Small intestine (tissue), 7 donors: ENCODE measurements around the gene LRRC15. TPM values are rescaled to one million over a fixed set of nuclear protein-coding genes. Genes with fewer than 3 reads are reported as not detected.

Experiments
- DNase-seq, 2 donors: peaks; one replicate each; pipeline versions ENCODE4 v3.0.0 to v3.0.0-alpha.2; 2013
- FAIRE-seq: peaks from 2 replicates; lab custom pipeline; 2012; peaks lifted over from hg19 to GRCh38; lab: Jason Lieb, UNC
- H3K27ac ChIP-seq, 3 donors: one replicate each; pipeline ENCODE4 v1.5.1; 2013; ENCODE audit warnings: low read length in 2 of 3, mild to moderate bottlenecking in 2 of 3, control low read depth in 1 of 3, inconsistent platforms in 1 of 3, low read depth in 1 of 3, moderate library complexity in 1 of 3
- H3K27me3 ChIP-seq, 3 donors: one replicate each; pipeline ENCODE4 v1.6.1; 2013; ENCODE audit warnings: low read length in 3 of 3, inconsistent platforms in 1 of 3; ENCODE audit not compliant: control insufficient read depth in 3 of 3, insufficient read depth in 3 of 3
- H3K36me3 ChIP-seq, 3 donors: one replicate each; pipeline ENCODE4 v1.6.1; 2013; ENCODE audit warnings: low read length in 3 of 3, inconsistent platforms in 1 of 3, low read depth in 1 of 3, mild to moderate bottlenecking in 1 of 3, moderate library complexity in 1 of 3; ENCODE audit not compliant: control insufficient read depth in 3 of 3, insufficient read depth in 2 of 3
- H3K4me1 ChIP-seq, 3 donors: one replicate each; pipeline ENCODE4 v1.6.1; 2013; ENCODE audit warnings: low read length in 2 of 3, inconsistent platforms in 1 of 3, low read depth in 1 of 3, mild to moderate bottlenecking in 1 of 3, moderate library complexity in 1 of 3; ENCODE audit not compliant: control insufficient read depth in 3 of 3, insufficient read depth in 2 of 3
- H3K4me3 ChIP-seq, 3 donors: one replicate each; pipeline ENCODE4 v1.5.1; 2013; ENCODE audit warnings: low read length in 3 of 3, control low read depth in 1 of 3, inconsistent platforms in 1 of 3, low read depth in 1 of 3, mild to moderate bottlenecking in 1 of 3, moderate library complexity in 1 of 3
- H3K9me3 ChIP-seq, 2 donors: one replicate each; pipeline ENCODE4 v1.6.1; 2013; ENCODE audit warnings: low read depth in 1 of 2, low read length in 1 of 2; ENCODE audit not compliant: control insufficient read depth in 2 of 2, insufficient read depth in 1 of 2
- WGBS, 3 donors: extraction: QIAGEN DNeasy Blood & Tissue Kit; methylation state at CpG; one replicate each; pipeline ENCODE4 v1.1.7; 2013; 5-methylcytosine and 5-hydroxymethylcytosine counted together
- polyA plus RNA-seq, 4 donors: library from polyadenylated mRNA; stranded (reverse) in 3 of 4; unstranded in 1 of 4; fragments of 200-250 nt in 3 of 4; fragments of 120-200 nt in 1 of 4; gene quantifications; one replicate each; pipeline versions ENCODE4 v1.2.1 to v1.2.3, GENCODE V29; 2013
- donor health status: healthy with polysubstance abuse.
- donor health status: control.
- donor health status: control.
- donor health status: Bipolar disorder and iron deficiency.
- donor health status: healthy.

LRRC15 gene
- polyA plus RNA-seq, 4 donors = 0.01 TPM; not detected in 2

GRCh38 chr3:194392576-194392975 lies 23.0 kb upstream of the LRRC15 start:
- DNase-seq (no peak), FAIRE-seq (no peak)
- WGBS, 3 donors = 94 to 96% (median 95%) methylated on average over 7 of the region's 7 CpGs

GRCh38 chr3:194390835-194391234 lies 21.3 kb upstream of the LRRC15 start:
- Histone ChIP-seq H3K9me3 (no peaks in the 10 kb centered on the region), H3K36me3 (no peaks in the 10 kb centered on the region), H3K4me3 (no peak overlapping the region), H3K27ac (no peak overlapping the region), H3K4me1 (peaks cover 0 to 12% (median 0%) of the 10 kb centered on the region in 3 donors), H3K27me3 (no peaks in the 10 kb centered on the region)
- FAIRE-seq (no peak), DNase-seq (no peak)

More at GRCh38 chr3:194392576-194392975, 23.0 kb upstream of the LRRC15 start:
- no peak overlapping the region for H3K27ac ChIP-seq
- H3K4me3 ChIP-seq = no peak overlapping the region
- H3K27me3 ChIP-seq = peaks cover 0 to 10% (median 0%) of the 10 kb centered on the region in 3 donors
- no peaks in the 10 kb centered on the region for H3K36me3 ChIP-seq
- H3K9me3 ChIP-seq = peaks cover 0 to 2% of the 10 kb centered on the region in 2 donors
- H3K4me1 ChIP-seq = peaks cover 0 to 27% (median 3%) of the 10 kb centered on the region in 3 donors

GRCh38 chr3:194389269-194389668 lies 19.7 kb upstream of the LRRC15 start:
- H3K9me3 ChIP-seq = no peaks in the 10 kb centered on the region
- H3K4me3 ChIP-seq = no peak overlapping the region
- WGBS, 3 donors = 80 to 90% (median 82%) methylated on average over 8 of the region's 8 CpGs
- H3K27me3 ChIP-seq = no peaks in the 10 kb centered on the region
- H3K4me1 ChIP-seq = no peaks in the 10 kb centered on the region
- DNase-seq (no peak), FAIRE-seq (no peak)
- no peak overlapping the region for H3K27ac ChIP-seq
- H3K36me3 ChIP-seq = no peaks in the 10 kb centered on the region

GRCh38 chr3:194387926-194388418 lies 18.4 kb upstream of the LRRC15 start:
- Histone ChIP-seq H3K4me3 (no peak overlapping the region), H3K27ac (no peak overlapping the region), H3K27me3 (no peaks in the 10 kb centered on the region), H3K4me1 (no peaks in the 10 kb centered on the region), H3K9me3 (no peaks in the 10 kb centered on the region), H3K36me3 (no peaks in the 10 kb centered on the region)
- 88 to 95% (median 95%) methylated on average over 8 of the region's 8 CpGs for WGBS, 3 donors
- FAIRE-seq = no peak
- DNase-seq = no peak

GRCh38 chr3:194387276-194387675 lies 17.7 kb upstream of the LRRC15 start:
- no peak overlapping the region for H3K27ac ChIP-seq
- 91 to 97% (median 96%) methylated on average over 6 of the region's 6 CpGs for WGBS, 3 donors

DNA sequence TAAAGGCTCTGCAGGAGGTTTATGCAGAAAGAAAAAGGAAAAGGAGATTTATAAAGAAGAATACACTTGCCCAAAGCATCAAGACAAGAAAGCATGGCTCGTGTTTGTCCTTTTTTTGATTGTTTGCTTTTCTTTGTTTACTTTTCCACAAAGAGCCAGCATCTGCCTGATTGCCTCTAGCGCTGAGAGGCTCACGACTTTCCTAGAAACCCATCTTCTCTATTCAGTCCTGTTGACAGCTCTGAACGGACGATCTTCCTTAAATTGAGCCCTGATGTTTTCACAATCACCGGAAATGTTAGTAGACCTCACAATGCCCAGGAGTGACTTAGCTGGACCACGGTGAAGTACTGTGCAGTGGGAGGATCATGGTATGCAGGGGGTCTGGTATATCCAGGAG lies 17.1 kb upstream of the LRRC15 start:
- DNase-seq = no peak
- no peak for FAIRE-seq
- no peak overlapping the region for H3K27ac ChIP-seq

More at GRCh38 chr3:194387276-194387675, 17.7 kb upstream of the LRRC15 start:
- Histone ChIP-seq H3K36me3 (no peaks in the 10 kb centered on the region), H3K4me1 (no peaks in the 10 kb centered on the region), H3K9me3 (no peaks in the 10 kb centered on the region), H3K4me3 (no peak overlapping the region), H3K27me3 (peaks cover 0 to 3% (median 0%) of the 10 kb centered on the region in 3 donors)
- FAIRE-seq = no peak
- DNase-seq = no peak

DNA sequence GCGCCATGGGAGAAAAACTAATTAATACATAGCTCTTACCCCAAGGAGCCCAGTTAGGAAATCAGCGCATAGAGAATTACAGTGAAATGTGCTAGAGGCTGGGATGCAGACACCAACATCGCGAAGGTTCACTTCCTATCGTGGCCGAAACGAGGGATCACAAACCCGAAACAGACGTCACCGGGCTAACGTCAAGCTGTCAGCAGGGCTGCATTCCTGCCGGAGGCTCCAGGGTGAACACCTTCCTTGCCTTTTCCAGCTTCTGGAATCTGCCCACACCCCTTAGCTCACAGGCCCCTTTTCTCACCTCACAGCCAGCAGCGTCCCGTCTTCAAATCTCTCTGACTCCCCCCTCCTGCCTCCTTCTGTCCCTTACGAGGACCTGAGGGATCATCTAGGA lies 16.5 kb upstream of the LRRC15 start:
- Histone ChIP-seq H3K4me1 (no peaks in the 10 kb centered on the region), H3K27me3 (peaks cover 0 to 6% (median 0%) of the 10 kb centered on the region in 3 donors), H3K36me3 (no peaks in the 10 kb centered on the region), H3K9me3 (no peaks in the 10 kb centered on the region), H3K27ac (no peak overlapping the region), H3K4me3 (no peak overlapping the region)
- WGBS, 3 donors = 87 to 89% (median 89%) methylated on average over 14 to 15 of the region's 15 CpGs
- no peak for DNase-seq
- no peak for FAIRE-seq

More for the DNA sequence above, 17.1 kb upstream of the LRRC15 start:
- no peaks in the 10 kb centered on the region for H3K36me3 ChIP-seq
- 44 to 57% (median 44%) methylated on average over 7 of the region's 7 CpGs for WGBS, 3 donors
- no peaks in the 10 kb centered on the region for H3K9me3 ChIP-seq
- no peaks in the 10 kb centered on the region for H3K4me1 ChIP-seq
- peaks cover 0 to 3% (median 0%) of the 10 kb centered on the region in 3 donors for H3K27me3 ChIP-seq
- H3K4me3 ChIP-seq = no peak overlapping the region

GRCh38 chr3:194384569-194385001 lies 15.0 kb upstream of the LRRC15 start:
- 91 to 94% (median 92%) methylated on average over 12 of the region's 12 CpGs for WGBS, 3 donors
- H3K36me3 ChIP-seq = no peaks in the 10 kb centered on the region
- H3K27me3 ChIP-seq = peaks cover 0 to 6% (median 0%) of the 10 kb centered on the region in 3 donors
- no peaks in the 10 kb centered on the region for H3K9me3 ChIP-seq
- no peak overlapping the region for H3K4me3 ChIP-seq
- no peak for FAIRE-seq
- H3K4me1 ChIP-seq = no peaks in the 10 kb centered on the region
- no peak for DNase-seq
- H3K27ac ChIP-seq = no peak overlapping the region

- DNase-seq (no peak), FAIRE-seq (no peak)
- Histone ChIP-seq H3K36me3 (no peaks in the 10 kb centered on the region), H3K4me3 (no peak overlapping the region), H3K4me1 (no peaks in the 10 kb centered on the region), H3K9me3 (no peaks in the 10 kb centered on the region), H3K27me3 (peaks cover 0 to 6% (median 0%) of the 10 kb centered on the region in 3 donors), H3K27ac (no peak overlapping the region)
- WGBS, 3 donors = 72 to 87% (median 77%) methylated on average over 6 of the region's 6 CpGs
Observed at GRCh38 chr3:194384156-194384555, 14.6 kb upstream of the LRRC15 start.
